ENCODE results near the gene LPP.

DNA sequence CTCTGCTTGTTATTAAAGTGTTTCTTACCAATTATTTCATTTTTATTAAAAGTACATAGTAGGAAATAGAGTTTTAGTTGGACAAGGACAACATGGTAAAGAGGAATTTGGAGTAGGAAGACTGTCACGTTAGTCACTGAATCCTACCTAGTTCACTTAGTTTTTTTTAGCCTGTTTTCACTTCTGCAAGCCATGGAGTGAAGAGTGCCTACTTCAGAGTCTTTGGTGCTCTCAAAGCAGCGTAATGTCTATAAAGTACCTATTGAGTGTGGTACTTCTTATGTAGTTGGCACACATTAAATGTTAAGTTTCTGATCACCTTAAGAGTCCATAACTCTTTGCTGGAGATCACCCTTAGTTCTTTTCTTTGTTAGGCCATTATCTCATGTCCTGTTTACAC lies 78.7 kb downstream of the LPP start:
- TF ChIP-seq, protein P1, sequence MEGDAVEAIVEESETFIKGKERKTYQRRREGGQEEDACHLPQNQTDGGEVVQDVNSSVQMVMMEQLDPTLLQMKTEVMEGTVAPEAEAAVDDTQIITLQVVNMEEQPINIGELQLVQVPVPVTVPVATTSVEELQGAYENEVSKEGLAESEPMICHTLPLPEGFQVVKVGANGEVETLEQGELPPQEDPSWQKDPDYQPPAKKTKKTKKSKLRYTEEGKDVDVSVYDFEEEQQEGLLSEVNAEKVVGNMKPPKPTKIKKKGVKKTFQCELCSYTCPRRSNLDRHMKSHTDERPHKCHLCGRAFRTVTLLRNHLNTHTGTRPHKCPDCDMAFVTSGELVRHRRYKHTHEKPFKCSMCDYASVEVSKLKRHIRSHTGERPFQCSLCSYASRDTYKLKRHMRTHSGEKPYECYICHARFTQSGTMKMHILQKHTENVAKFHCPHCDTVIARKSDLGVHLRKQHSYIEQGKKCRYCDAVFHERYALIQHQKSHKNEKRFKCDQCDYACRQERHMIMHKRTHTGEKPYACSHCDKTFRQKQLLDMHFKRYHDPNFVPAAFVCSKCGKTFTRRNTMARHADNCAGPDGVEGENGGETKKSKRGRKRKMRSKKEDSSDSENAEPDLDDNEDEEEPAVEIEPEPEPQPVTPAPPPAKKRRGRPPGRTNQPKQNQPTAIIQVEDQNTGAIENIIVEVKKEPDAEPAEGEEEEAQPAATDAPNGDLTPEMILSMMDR (IDR thresholded peaks at IDR 0.05; ENCODE audit: insufficient read depth, low read depth, low read length): no peak
- TF ChIP-seq EZH2 (IDR thresholded peaks at IDR 0.05; ENCODE audit: insufficient read depth, low read length): no peak
